Sciatic nerve (tissue), 2 donors: ENCODE measurements around the gene TNNC2. TPM values are rescaled to one million over a fixed set of nuclear protein-coding genes. Genes with fewer than 3 reads are reported as not detected.
A peak's percentile ranks its signal among the peaks of the same experiment; 100 is the strongest.
"Not testable (repeated sequence)": the region's sequence is repeated elsewhere in the genome, so short reads cannot be mapped to it uniquely, and the experiment has no call there.

ENCODE experiments used
- ATAC-seq: fragments of 200-7000 bp; cut with Tn5 transposase; one replicate; pipeline ENCODE4 v1.9.1; 2020; ENCODE audit warnings: mild to moderate bottlenecking, moderate library complexity
- DNase-seq: peaks from one replicate; pipeline ENCODE4 v3.0.0-alpha.2; 2020; ENCODE audit warnings: low spot score
- intact Hi-C: fragments of 100-400 bp; cut with DNase I; formaldehyde crosslinking; loops from one replicate; pipeline ENCODE4 v1.14.2; 2022
- total RNA-seq: library from RNA; stranded (reverse); fragmentation: NEBNext Ultra II Directional; extraction: Animal tissue kit (Norgen Biotek cat#: 25700); gene quantifications from one replicate; pipeline ENCODE4 v1.2.1, GENCODE V29; 2021
- donor health status: DM: no; HTN: no; CAD: no.
- donor health status: DM: no; HTN: no; CAD: no.

Gene TNNC2
- total RNA-seq, 1 donor from 2014 or later = 0.89 TPM

GRCh38 chr20:45850926-45851325, 23.8 kb upstream of the TNNC2 start:
- ATAC-seq = no peak
- intact Hi-C loops = no loop called here
- no peak for DNase-seq

GRCh38 chr20:45850238-45850637, 23.1 kb upstream of the TNNC2 start:
- DNase-seq = no peak
- ATAC-seq = no peak
- intact Hi-C loops = no loop called here

- DNase-seq = no peak
- ATAC-seq = no peak
- intact Hi-C loops = no loop called here
Observed at GRCh38 chr20:45848969-45849582, 22.0 kb upstream of the TNNC2 start.

GRCh38 chr20:45848421-45848820, 21.3 kb upstream of the TNNC2 start:
- no peak for ATAC-seq
- DNase-seq = no peak
- intact Hi-C loops = no loop called here

GRCh38 chr20:45845452-45845851, 18.3 kb upstream of the TNNC2 start:
- DNase-seq (no peak), ATAC-seq (no peak)
- intact Hi-C loops = no loop called here

- intact Hi-C loops = no loop called here
- DNase-seq (no peak), ATAC-seq (peak; percentile 2)
Observed at GRCh38 chr20:45843506-45843905, 16.4 kb upstream of the TNNC2 start.

- intact Hi-C loops = no loop called here
- DNase-seq (no peak), ATAC-seq (peak; percentile 68)
Observed at GRCh38 chr20:45842169-45842812, 15.2 kb upstream of the TNNC2 start.

GRCh38 chr20:45841407-45842129, 14.5 kb upstream of the TNNC2 start:
- no peak for DNase-seq
- ATAC-seq = peak; percentile 6
- intact Hi-C loops = no loop called here

GRCh38 chr20:45840700-45841198, 13.6 kb upstream of the TNNC2 start:
- intact Hi-C loops = no loop called here

GRCh38 chr20:45836841-45837240, 9.7 kb upstream of the TNNC2 start:
- ATAC-seq (no peak), DNase-seq (no peak)
- intact Hi-C loops = no loop called here

More at GRCh38 chr20:45840700-45841198, 13.6 kb upstream of the TNNC2 start:
- DNase-seq = no peak
- peak; percentile 1 for ATAC-seq

- intact Hi-C loops = no loop called here
- no peak for DNase-seq
- ATAC-seq = no peak
Observed at GRCh38 chr20:45835825-45836224, 8.7 kb upstream of the TNNC2 start.

GRCh38 chr20:45835329-45835765, 8.2 kb upstream of the TNNC2 start:
- ATAC-seq = no peak
- intact Hi-C loops = no loop called here
- no peak for DNase-seq

GRCh38 chr20:45834797-45835161, 7.7 kb upstream of the TNNC2 start:
- ATAC-seq (no peak), DNase-seq (no peak)
- intact Hi-C loops = no loop called here

- ATAC-seq (peak; percentile 72), DNase-seq (peak; percentile 88)
- intact Hi-C loops = no loop called here
Observed at GRCh38 chr20:45833883-45834796, 7.0 kb upstream of the TNNC2 start.

GRCh38 chr20:45833030-45833882, 6.1 kb upstream of the TNNC2 start, which contains the start of gene SNX21:
TSS of gene SNX21 (plus strand) at chr20:45833799. CDS start at chr20:45833920, 121 bp downstream.
- ATAC-seq (peak; percentile 92), DNase-seq (peak; percentile 92)
- intact Hi-C loops = no loop called here

- intact Hi-C loops = no loop called here
Observed at GRCh38 chr20:45832619-45833018, 5.5 kb upstream of the TNNC2 start.

GRCh38 chr20:45829673-45830106, 2.6 kb upstream of the TNNC2 start:
- ATAC-seq, DNase-seq: not testable (repeated sequence)
- intact Hi-C loops = loop anchor here (10.0 kb wide), 1 partner anchor 685 kb away; the partner anchor contains the start of gene ZNF334

More at GRCh38 chr20:45832619-45833018, 5.5 kb upstream of the TNNC2 start:
- no peak for ATAC-seq
- DNase-seq = no peak

- intact Hi-C loops = loop anchor here (10.0 kb wide), 1 partner anchor 686 kb away; the partner anchor contains the start of gene ZNF334
- DNase-seq (peak; percentile 74), ATAC-seq (no peak)
Observed at GRCh38 chr20:45828589-45828988, 1.5 kb upstream of the TNNC2 start.
